ENCODE data around the gene PIK3C3. TPM values are rescaled to one million over a fixed set of nuclear protein-coding genes. Genes with fewer than 3 reads are reported as not detected.

The PIK3C3 gene
- total and polyA plus RNA-seq, 8 donors = 19.7 to 99.5 (median 36.3) TPM

GRCh38 chr18:41982942-41983660, 28.1 kb downstream of the PIK3C3 start:
- Histone ChIP-seq H3K36me3 (peaks cover 0 to 24% (median 11%) of the 10 kb centered on the region in 4 donors), H3K4me3 (no peak overlapping the region), H3K4me1 (peaks cover 0 to 11% (median 0%) of the 10 kb centered on the region in 4 donors), H3K9me3 (no peaks in the 10 kb centered on the region), H3K27ac (no peak overlapping the region), H3K27me3 (no peaks in the 10 kb centered on the region)
- no peak for TF ChIP-seq CTCF (IDR thresholded peaks at IDR 0.05)
- no peak for TF ChIP-seq POLR2AphosphoS5 (IDR thresholded peaks at IDR 0.05)
- TF ChIP-seq POLR2A (IDR thresholded peaks at IDR 0.05) = no peak
- TF ChIP-seq EP300 (IDR thresholded peaks at IDR 0.05) = no peak
- intact Hi-C loops (cut with DNase I; ENCODE audit: low total_unique reads) = no loop called here
- WGBS, 5 donors = 91 to 96% (median 94%) methylated on average over 2 of the region's 2 CpGs
- no peak for DNase-seq

- DNase-seq = no peak
- peaks cover 0 to 50% (median 27%) of the 10 kb centered on the region in 4 donors for H3K36me3 ChIP-seq
- H3K4me1 ChIP-seq = peaks cover 0 to 11% (median 0%) of the 10 kb centered on the region in 4 donors
- H3K9me3 ChIP-seq = no peaks in the 10 kb centered on the region
- TF ChIP-seq CTCF (IDR thresholded peaks at IDR 0.05) = no peak
- 90 to 96% (median 95%) methylated on average over 2 of the region's 2 CpGs for WGBS, 5 donors
- no peaks in the 10 kb centered on the region for H3K27me3 ChIP-seq
- no peak overlapping the region for H3K27ac ChIP-seq
- no peak overlapping the region for H3K4me3 ChIP-seq
- intact Hi-C loops (cut with DNase I; ENCODE audit: low total_unique reads) = no loop called here
Observed at GRCh38 chr18:41985914-41986313, 30.9 kb downstream of the PIK3C3 start.

GRCh38 chr18:41989508-41989907, 34.5 kb downstream of the PIK3C3 start:
- TF ChIP-seq POLR2AphosphoS5 (IDR thresholded peaks at IDR 0.05) (no peak), EP300 (IDR thresholded peaks at IDR 0.05) (no peak), POLR2A (IDR thresholded peaks at IDR 0.05) (no peak), CTCF (IDR thresholded peaks at IDR 0.05) (no peak)

GRCh38 chr18:41992066-41992465, 37.0 kb downstream of the PIK3C3 start:
- intact Hi-C loops (cut with DNase I; ENCODE audit: low total_unique reads) = no loop called here
- Histone ChIP-seq H3K27ac (no peak overlapping the region), H3K9me3 (no peaks in the 10 kb centered on the region), H3K4me3 (no peak overlapping the region), H3K27me3 (no peaks in the 10 kb centered on the region), H3K4me1 (no peaks in the 10 kb centered on the region), H3K36me3 (peaks cover 10 to 86% (median 70%) of the 10 kb centered on the region in 4 donors)
- no peak for DNase-seq
- TF ChIP-seq POLR2AphosphoS5 (IDR thresholded peaks at IDR 0.05) = no peak
- no peak for TF ChIP-seq EP300 (IDR thresholded peaks at IDR 0.05)
- TF ChIP-seq POLR2A (IDR thresholded peaks at IDR 0.05) = no peak
- no peak for TF ChIP-seq CTCF (IDR thresholded peaks at IDR 0.05)
- 78 to 90% (median 80%) methylated on average over 2 of the region's 2 CpGs for WGBS, 5 donors

More at GRCh38 chr18:41989508-41989907, 34.5 kb downstream of the PIK3C3 start:
- no peak for DNase-seq
- H3K27ac ChIP-seq = no peak overlapping the region
- no peaks in the 10 kb centered on the region for H3K27me3 ChIP-seq
- H3K36me3 ChIP-seq = peaks cover 5 to 77% (median 51%) of the 10 kb centered on the region in 4 donors
- H3K4me1 ChIP-seq = no peaks in the 10 kb centered on the region
- intact Hi-C loops (cut with DNase I; ENCODE audit: low total_unique reads) = no loop called here
- no peaks in the 10 kb centered on the region for H3K9me3 ChIP-seq
- no peak overlapping the region for H3K4me3 ChIP-seq
- WGBS, 5 donors = 84 to 87% (median 85%) methylated on average over 5 of the region's 5 CpGs
